GM21390 (cell line): ENCODE results near the gene TTYH2.
"Not testable (repeated sequence)": the region's sequence is repeated elsewhere in the genome, so short reads cannot be mapped to it uniquely, and the experiment has no call there.

Experiments used
- ATAC-seq: cut with Tn5 transposase; IDR thresholded peaks from one replicate; pipeline ENCODE4 v1.9.1; 2021; ENCODE audit not compliant: unreplicated experiment

TTYH2 gene, protein sequence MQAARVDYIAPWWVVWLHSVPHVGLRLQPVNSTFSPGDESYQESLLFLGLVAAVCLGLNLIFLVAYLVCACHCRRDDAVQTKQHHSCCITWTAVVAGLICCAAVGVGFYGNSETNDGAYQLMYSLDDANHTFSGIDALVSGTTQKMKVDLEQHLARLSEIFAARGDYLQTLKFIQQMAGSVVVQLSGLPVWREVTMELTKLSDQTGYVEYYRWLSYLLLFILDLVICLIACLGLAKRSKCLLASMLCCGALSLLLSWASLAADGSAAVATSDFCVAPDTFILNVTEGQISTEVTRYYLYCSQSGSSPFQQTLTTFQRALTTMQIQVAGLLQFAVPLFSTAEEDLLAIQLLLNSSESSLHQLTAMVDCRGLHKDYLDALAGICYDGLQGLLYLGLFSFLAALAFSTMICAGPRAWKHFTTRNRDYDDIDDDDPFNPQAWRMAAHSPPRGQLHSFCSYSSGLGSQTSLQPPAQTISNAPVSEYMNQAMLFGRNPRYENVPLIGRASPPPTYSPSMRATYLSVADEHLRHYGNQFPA

GRCh38 chr17:74212913-74213791 is at the start of gene TTYH2:
TTYH2 (plus strand) TSS chr17:74213571; CDS start chr17:74213588, 17 bp downstream.
- peak; percentile 71 for ATAC-seq

DNA sequence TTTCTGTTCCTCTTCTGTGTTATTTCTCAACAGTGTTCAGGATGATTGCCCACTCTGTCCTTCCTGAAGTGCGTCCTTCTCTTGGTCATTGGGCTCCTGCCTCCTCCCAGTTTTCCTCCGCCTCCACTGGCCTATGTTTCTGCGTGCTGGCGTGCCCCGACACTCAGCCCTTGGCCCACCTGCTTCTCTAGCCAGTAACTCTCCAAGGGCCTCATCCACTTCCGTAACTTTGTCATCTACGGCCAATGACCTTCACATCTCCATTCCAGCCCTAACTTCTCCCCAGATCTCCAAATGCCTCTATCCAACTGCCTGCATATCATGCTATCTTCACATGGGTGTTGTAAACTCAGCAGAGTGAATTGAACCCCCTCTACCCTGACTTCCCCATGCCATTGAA is 49.5 kb upstream of the TTYH2 start:
- no peak for ATAC-seq

- ATAC-seq, result no peak
Measured at GRCh38 chr17:74164446-74165045, 48.8 kb upstream of the TTYH2 start.

DNA sequence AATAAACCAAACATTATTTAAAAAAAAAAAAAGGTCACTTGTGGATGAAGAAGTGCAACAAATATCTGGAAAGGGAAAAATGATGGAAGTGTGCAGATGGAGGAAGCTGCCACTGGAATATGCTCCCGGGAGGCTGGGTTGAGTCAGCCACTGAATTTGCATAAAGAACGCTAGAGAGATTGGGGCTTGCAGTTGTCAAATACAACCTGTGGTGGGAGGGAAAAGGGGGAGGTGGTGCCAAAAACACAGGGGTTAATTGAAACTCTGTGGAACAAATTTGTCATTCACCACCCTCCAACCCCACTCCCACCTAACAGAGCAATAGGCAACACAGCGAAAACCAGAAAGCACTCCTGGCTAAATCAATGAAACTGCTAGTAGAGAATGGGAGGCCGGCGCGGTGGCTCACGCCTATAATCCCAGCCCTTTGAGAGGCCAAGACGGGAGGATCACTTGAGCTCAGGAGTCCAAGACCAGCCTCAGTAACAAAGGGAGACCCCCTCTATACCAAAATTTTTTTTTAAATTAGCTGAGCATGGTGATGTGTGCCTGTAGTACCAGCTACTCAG is 47.5 kb upstream of the TTYH2 start:
- no peak for ATAC-seq

- ATAC-seq, result no peak
Measured at GRCh38 chr17:74170924-74171323, 42.4 kb upstream of the TTYH2 start.

- ATAC-seq, result no peak
Measured at GRCh38 chr17:74172700-74173099, 40.7 kb upstream of the TTYH2 start.

- ATAC-seq, result no peak
Measured at GRCh38 chr17:74176546-74177001, 36.8 kb upstream of the TTYH2 start.

DNA sequence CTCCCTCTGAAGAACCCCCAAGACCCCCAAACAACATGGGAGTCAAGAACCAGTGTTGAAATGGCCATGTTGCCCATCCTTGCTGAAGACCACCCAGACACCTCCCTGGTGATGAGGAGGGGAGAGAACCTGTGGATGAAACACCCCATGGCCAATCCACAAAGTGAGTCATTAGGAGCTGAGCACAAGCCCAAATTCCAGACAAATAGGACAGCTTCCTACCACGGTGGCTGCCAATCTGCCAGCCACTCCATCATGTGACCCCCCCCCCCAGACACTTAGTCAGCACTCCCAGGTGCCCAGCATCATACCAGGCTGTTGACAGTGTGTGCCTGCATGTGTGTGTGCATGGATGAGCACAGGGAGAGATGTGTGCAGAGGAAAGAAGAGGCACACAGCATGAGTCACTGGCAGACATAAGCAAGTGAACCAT is 36.3 kb upstream of the TTYH2 start:
- no peak for ATAC-seq

DNA sequence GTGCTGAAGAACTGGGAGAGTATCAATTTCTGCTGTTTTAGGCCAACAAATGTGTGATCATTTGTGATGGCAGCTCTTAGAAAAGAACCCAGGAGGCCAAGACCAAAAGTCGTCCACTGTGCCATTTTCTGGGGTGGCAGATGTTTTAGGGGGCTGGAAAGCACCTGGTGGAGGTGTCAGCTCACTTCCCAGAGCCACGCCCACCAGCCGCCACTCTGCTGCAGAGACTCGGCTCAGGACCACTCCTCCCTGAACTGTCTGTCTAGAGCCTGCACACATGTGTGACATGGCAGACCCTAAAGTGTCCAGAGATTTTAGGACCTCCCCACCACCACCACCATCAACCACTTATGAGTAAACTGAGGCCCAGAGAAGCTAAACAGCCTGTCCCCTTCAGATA is 33.8 kb upstream of the TTYH2 start:
- no peak for ATAC-seq

DNA sequence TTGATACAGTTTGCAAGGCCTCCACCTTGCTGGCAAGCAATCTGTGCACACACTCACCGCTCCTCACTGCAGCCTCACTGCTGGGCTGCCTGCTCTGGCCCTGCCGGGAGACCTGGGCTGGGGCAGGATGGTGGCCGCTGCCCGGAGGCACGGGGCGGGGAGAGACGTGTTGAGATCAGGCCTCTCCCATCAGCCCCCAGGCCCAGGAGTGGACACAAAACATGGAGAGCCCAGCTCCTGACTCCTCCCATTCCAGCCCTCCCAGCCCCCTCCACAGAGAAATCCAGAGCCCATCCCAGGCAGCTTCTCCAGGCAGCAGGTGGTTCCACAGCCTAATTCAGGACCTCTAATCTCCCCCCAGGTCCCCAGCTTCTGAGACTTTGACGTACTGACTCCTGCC is 33.0 kb upstream of the TTYH2 start:
- ATAC-seq, result no peak

DNA sequence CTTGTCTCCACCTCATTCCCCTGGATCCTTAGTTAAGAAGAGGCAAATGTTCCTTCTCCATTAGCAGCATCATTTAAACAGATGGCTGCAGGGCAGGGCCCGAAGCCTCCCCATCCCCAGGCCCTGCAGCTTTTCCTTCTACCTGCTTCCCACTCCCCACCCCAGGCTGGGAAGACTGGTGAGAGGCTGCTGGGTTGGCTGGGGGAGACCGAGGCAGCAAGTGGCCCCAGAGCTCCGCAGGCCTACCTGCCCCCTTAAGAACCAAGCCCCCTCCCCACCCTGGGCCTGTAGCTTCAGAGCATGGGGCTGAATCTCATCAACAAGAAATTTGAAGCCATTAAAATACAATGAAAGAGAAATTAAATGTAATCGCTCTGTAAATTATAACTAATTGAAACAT is 32.0 kb upstream of the TTYH2 start:
- no peak for ATAC-seq

- ATAC-seq, result no peak
Measured at GRCh38 chr17:74182041-74182723, 31.2 kb upstream of the TTYH2 start.

GRCh38 chr17:74183411-74183810 is 30.0 kb upstream of the TTYH2 start:
- ATAC-seq, result no peak

GRCh38 chr17:74185571-74186185 is 27.7 kb upstream of the TTYH2 start:
- ATAC-seq, result no peak

GRCh38 chr17:74186498-74186897 is 26.9 kb upstream of the TTYH2 start:
- ATAC-seq, result no peak

DNA sequence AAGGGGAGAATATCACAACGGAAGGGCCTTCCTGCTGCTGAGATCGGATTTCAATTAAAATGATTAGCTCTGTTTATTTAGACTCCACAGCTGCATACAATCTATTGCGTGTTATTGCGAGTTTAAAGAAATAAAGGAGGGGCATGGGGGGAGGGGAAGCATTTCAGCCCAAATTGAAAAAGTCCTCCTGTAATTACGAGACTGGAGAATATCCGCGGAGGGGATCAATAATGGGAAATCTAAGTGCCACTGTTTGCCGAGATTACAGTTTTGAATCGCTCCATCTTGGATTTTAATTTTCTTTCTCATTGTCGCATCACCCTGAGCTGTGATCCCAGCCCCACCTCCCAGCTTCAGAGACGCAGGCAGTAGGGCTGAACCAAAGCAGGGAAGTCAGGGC is 25.6 kb upstream of the TTYH2 start:
- no peak for ATAC-seq

GRCh38 chr17:74188687-74189086 is 24.7 kb upstream of the TTYH2 start:
- not testable (repeated sequence) for ATAC-seq

GRCh38 chr17:74190154-74190553 is 23.2 kb upstream of the TTYH2 start:
- no peak for ATAC-seq

- ATAC-seq, result no peak
Measured at GRCh38 chr17:74190807-74191406, 22.5 kb upstream of the TTYH2 start.
